ENCODE measurements around the gene SSNA1. TPM values are rescaled to one million over a fixed set of nuclear protein-coding genes. Genes with fewer than 3 reads are reported as not detected.

Gene SSNA1
- total RNA-seq, 2 donors from 2014 or later: 67.1 to 72.0 TPM

GRCh38 chr9:137158625-137159024 is 29.9 kb upstream of the SSNA1 start:
- no peak for TF ChIP-seq CTCF (IDR thresholded peaks at IDR 0.05)
- H3K36me3 ChIP-seq: no peaks in the 10 kb centered on the region
- no peak for DNase-seq (ENCODE audit: low spot score)
- H3K27me3 ChIP-seq: peaks cover 19 to 42% of the 10 kb centered on the region in 2 donors
- no peak overlapping the region for H3K4me3 ChIP-seq
- peaks cover 0 to 37% of the 10 kb centered on the region in 2 donors for H3K4me1 ChIP-seq
- no peaks in the 10 kb centered on the region for H3K9me3 ChIP-seq
- H3K27ac ChIP-seq: no peak overlapping the region

GRCh38 chr9:137159105-137160053 is 29.1 kb upstream of the SSNA1 start:
- no peaks in the 10 kb centered on the region for H3K36me3 ChIP-seq
- H3K27ac ChIP-seq: no peak overlapping the region
- TF ChIP-seq CTCF (IDR thresholded peaks at IDR 0.05): no peak
- no peak for DNase-seq (ENCODE audit: low spot score)
- H3K9me3 ChIP-seq: no peaks in the 10 kb centered on the region
- peaks cover 20 to 50% of the 10 kb centered on the region in 2 donors for H3K27me3 ChIP-seq
- no peak overlapping the region for H3K4me3 ChIP-seq
- peaks cover 0 to 37% of the 10 kb centered on the region in 2 donors for H3K4me1 ChIP-seq

GRCh38 chr9:137160054-137160425 is 28.4 kb upstream of the SSNA1 start:
- H3K27ac ChIP-seq: no peak overlapping the region
- no peaks in the 10 kb centered on the region for H3K9me3 ChIP-seq
- H3K4me1 ChIP-seq: peaks cover 0 to 37% of the 10 kb centered on the region in 2 donors
- no peak overlapping the region for H3K4me3 ChIP-seq
- no peak for DNase-seq (ENCODE audit: low spot score)
- peaks cover 26 to 56% of the 10 kb centered on the region in 2 donors for H3K27me3 ChIP-seq
- H3K36me3 ChIP-seq: no peaks in the 10 kb centered on the region
- no peak for TF ChIP-seq CTCF (IDR thresholded peaks at IDR 0.05)

- Histone ChIP-seq H3K36me3 (no peaks in the 10 kb centered on the region), H3K4me3 (no peak overlapping the region), H3K4me1 (peaks cover 0 to 37% of the 10 kb centered on the region in 2 donors), H3K9me3 (no peaks in the 10 kb centered on the region), H3K27ac (no peak overlapping the region), H3K27me3 (peaks cover 33 to 64% of the 10 kb centered on the region in 2 donors)
- TF ChIP-seq CTCF (IDR thresholded peaks at IDR 0.05): no peak
- no peak for DNase-seq (ENCODE audit: low spot score)
Observed at GRCh38 chr9:137160716-137161557, 27.5 kb upstream of the SSNA1 start.

GRCh38 chr9:137161558-137162486 is 26.7 kb upstream of the SSNA1 start:
- no peak for DNase-seq (ENCODE audit: low spot score)
- Histone ChIP-seq H3K9me3 (no peaks in the 10 kb centered on the region), H3K27me3 (peaks cover 41 to 73% of the 10 kb centered on the region in 2 donors), H3K4me1 (peaks cover 0 to 34% of the 10 kb centered on the region in 2 donors), H3K4me3 (peak overlapping the region in 1 of 2 donors; percentile 4), H3K27ac (no peak overlapping the region), H3K36me3 (no peaks in the 10 kb centered on the region)
- no peak for TF ChIP-seq CTCF (IDR thresholded peaks at IDR 0.05)
